SW 1271 (cell line): Measurements from ENCODE around the gene MYLK.
"Not testable (repeated sequence)": the region's sequence is repeated elsewhere in the genome, so short reads cannot be mapped to it uniquely, and the experiment has no call there.

Experiments used
- DNase-seq, 2 experiments: peaks; one replicate each; lab custom pipeline; 2025; lab: John Stamatoyannopoulos, UW

Gene MYLK

DNA sequence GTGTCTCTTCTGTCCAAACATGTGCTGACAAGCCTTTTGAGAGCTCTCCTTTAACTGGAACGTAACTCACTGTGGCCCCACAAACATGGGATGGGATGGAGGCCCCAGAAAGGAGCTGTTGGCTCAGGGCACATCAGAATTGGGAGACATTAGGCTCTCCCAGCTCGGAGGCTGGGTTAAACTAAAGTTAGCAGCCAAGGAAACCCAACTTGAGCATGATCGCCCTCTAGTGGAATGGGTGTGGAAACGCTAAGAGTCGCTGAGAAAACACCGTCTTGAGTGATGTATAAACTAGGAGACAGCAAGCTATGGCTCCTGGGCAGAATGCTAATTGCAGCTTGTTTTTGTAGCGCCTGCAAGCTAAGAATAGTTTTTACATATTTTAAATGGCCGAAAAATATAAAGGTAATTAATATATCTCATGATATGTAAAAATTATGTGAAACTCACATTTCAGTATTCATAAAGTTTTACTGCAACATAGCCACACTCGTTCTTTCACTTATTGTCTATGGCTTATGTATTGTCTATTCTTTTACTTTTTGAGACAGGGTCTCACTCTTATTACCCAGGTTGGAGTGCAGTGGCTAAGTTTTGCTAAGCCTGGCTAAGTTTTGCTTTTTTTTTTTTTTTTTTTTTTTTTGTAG is 160.5 kb downstream of the MYLK start:
- DNase-seq = peak in 1 of 2 experiments; percentile 74

DNA sequence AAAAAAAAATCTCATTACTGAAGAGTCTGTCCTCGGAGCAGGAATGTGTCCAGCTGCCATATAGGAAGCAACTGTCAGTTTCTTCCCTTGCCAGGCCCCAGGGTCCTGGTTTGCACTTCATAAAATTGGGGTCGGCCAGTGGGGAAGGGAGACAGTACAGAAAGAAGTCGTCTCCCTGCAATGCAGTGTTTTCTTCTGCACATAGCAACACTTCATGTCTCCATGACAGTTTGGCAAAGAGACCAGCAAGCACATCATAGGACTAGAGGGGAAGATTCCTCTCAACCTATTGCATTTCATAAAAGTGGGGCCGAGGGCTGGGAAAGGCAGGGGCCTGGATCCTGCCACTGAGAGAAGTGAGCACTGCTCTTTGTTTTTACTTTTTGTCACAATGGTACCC is 161.1 kb downstream of the MYLK start:
- no peak for DNase-seq

DNA sequence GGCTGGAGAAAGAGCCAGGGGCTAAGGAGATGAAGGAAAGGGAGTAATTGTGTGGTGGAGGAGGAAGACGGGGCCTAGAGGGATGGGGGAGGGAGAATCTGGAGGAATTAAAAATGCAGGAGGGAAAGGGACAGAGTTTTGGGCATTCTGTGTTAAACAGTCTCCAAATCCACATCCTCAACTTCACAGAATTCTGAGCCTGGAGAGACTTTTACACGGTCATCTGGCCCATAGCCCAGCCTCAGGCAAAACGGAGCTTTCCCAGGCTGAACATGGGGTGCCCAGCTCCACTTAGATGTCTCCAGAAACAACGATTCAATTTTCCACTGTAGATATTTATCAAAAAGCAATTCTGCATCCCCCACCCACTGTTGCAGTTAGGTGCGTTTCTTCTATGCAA is 161.7 kb downstream of the MYLK start:
- DNase-seq = no peak

DNA sequence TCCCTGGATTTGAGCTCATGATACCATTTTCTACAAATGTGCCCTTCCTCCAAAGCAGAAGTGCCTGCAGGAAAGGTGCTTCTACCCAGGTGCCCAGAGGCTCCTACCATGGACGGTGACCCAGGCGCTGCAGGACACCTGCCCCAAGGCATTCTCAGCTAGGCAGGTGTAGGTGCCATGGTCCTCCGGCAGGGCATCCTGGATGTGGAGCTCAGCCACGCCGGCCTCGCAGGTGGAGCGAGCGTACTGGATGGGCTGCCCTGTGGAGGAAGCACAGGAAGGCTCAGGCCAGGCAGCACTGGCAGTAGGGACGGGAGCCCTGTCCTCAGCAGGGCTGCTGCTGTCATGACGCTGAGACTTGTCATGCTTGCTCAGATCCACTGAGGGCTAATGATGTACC is 162.1 kb downstream of the MYLK start:
- no peak for DNase-seq

DNA sequence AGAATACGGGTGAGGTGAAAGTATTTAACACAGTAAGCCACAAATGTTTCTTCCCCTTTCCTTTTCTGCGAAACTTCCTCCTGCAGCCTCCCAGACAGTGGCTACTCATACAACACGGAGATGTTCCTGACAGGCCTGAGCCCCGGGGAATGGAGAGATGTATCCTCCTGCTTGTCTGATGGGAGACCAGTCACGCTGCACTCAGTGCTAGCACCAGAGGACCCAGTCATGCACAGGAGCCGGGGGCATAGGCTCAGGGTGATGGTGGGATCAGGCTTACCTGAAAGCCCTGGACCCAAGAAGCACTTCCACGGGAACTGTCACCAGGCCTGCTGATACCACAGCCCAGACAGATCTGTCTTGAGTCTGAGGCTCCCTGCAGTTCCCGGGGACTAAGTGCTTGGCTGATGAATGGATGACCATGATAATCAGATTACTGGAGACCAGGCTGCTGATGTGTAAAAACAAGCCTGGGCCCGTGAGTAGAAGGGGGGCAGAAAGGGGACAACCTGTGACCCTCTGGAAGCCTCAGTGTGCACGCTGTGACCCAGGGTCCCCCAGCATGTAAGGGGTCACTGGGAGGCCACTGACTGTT is 162.9 kb downstream of the MYLK start:
- DNase-seq = not testable (repeated sequence)

DNA sequence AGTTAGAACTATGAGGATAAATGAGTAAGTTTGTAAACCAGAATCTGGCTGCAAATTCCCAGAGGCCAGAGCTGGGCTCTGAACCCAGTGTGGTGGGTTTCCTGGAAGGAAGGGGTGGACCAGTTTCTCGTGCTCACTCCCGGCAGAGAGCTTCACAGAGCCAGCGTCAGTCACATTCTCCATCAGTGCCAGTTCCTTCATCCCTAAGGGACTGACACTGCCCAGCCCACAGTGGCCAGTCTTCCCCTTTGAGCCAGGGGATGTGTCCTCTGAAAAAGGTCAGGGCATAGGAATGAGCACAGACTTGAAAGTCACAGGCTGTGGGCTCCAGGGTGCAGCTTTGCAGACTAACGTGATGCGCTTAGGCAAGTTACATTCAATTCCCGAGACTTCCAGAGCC is 163.5 kb downstream of the MYLK start:
- no peak for DNase-seq

DNA sequence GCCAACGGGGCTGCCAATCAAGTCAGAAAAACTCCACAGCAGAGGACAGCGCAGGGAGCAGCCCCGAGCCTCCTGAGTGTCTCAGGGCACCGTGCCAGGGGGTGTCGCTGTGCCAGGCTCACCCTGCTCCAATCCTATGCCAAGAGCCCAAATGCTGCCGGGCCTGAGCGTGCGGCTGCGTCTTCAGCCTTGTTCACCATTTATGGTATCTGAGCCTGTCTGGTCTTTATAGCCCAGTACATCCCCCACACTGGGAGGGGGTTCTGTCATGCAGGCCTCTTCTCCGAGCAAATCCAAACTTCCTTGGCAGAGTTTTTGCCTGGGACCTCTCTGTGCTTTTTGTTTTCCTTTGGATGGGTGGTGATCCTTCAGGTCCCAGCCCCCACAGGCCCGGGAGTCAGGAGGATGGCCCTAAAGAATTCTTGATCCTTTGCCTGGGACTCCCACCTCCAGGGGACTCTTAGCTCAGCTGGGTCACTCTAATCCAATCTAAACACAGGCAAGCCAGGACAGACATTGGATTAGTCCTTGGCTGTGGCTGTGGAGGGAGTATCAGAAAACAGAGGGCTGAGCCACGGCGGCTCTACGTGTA is 164.2 kb downstream of the MYLK start:
- no peak for DNase-seq

DNA sequence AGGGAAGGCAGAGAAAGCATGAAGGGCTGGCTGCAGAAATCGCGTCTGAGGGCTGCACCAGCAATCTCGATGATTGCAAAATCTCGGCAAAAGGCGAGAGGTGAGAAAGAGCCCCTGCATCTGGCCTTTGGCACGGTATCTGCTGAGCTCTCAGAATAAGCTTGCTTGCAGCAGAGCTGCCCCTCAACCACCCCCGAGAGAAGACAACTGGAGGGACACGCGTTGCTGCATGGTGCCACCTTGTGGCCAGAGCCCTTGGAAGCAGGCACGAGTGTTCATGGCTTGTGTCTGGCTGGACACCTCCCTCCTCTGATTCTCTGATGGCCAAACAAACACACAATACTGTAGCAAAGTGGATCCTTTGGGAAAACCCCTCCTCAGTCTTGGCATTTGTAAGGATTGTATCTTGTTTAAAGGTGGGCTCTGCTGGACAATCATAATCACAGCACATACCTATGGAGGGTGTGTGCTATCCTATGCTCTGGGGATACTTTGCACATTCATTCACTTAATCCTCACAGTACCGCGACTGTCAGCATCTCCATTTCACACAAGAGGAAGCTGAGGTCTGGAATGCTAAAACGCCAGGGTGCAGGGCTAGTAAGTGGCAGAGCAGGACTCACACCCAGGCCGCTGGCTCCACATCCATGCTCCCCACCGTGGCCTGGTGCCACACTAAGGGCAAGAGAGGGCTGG is 164.9 kb downstream of the MYLK start:
- DNase-seq = peak; percentile 16 to 62

DNA sequence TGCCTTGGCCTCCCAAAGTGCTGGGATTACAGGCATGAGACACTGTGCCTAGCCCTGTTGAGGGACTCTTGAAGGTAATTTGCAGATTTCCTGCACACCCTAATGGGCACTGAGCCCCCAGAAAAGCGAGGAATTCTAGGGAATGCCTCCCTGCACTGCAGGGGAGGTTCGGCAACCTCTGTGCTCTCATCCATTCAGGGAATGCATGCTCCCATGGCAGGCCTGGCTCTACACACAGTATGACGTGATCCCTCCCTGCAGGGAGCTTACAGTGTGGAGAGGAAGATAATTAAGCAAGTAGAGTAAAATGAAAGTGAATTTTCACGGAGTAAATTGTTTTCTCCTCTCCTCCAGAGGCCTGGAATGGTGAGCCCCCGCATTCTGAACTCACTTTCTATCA is 166.0 kb downstream of the MYLK start:
- DNase-seq = no peak

DNA sequence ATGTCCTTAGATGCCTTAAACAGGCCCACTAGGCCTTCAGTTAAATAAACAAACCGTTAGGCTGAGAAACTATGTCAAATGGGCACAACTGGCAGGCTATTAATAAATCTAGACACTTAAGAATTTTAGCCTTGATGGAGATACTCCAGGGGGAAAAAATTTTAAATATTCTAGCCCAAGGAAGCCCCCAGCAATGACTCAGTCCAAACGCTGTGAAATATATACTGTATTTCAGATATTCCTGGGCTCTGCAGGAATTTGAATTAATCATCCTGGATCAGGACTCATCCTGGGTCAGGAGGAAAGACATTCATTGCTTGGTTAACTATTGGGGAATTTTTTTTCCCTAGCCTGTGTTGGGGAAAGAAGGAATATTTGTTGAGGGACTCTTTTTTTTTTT is 166.7 kb downstream of the MYLK start:
- DNase-seq = not testable (repeated sequence)

DNA sequence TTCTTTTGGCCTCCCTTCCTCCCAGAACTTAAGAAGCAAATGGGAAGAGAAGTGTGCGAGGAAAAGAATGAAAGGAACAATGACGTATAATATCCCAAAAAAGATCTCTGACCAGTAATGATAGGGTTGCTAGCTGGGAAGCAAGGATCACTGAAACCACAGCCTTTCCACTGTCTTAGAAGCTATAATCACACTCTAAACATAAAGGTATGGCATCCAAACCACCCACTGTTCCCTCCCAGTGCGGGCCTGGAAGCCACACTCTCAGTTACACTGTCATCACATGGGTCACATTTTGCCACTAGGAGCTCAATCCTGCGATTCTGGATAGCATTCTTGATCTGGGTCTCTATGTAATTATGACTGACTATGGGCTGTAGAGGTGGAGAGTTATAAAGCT is 167.7 kb downstream of the MYLK start:
- no peak for DNase-seq

DNA sequence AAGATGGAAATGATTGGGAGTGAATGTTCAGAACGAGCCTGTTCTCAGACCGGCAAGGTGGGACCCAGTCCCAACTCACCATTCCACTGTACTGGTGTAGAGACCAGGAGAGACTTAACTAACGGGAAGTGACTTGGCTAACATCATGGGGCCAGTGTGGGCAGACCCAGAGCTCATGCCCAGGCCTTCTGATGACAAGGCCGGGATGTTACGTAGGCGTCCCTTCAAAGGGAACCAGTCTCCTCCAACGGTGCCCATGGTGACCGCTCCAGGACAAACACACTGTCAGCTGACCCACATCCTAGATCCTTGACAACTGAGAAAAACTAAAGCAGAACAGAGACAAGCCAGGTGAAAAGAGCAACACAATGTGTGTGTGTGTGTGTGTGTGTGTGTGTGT is 170.9 kb downstream of the MYLK start:
- DNase-seq = no peak

DNA sequence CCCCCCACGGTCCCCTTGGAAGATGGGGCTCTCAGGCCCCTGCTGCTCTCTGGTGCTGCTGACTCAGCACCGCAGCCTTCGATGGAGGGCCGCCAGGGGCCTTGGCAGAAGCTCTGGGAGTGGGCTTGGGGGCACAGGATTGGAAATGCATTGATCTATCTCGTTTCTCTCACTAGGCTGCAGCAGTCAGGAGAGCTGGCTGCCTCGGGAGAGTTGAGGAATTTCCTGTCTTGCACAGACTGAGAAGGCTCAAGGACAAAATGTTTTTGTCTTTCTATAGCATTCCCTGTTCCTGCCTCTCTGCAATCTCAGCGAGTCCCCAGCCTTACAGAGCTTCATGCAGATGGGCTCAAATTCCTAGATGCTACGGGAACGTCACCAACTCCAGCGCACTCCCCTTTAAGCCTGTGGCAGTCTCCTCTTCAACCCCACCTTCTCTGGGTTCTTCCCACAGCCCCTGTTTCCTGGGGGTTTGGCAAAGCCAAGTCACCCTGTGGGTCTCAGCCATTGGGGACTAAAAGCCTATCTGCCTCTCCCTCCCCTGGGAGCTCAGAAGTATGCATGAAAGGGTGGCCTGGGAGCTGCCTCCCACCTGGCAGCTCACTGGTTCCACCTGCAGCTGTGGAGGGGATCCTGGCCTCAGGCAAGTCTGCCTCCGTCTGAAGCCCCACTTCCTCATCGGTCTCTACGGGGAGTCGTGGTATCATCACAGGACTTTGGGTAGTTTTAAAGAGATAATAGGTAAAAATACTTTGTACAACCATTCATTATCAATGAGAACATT is 171.9 kb downstream of the MYLK start:
- no peak for DNase-seq

DNA sequence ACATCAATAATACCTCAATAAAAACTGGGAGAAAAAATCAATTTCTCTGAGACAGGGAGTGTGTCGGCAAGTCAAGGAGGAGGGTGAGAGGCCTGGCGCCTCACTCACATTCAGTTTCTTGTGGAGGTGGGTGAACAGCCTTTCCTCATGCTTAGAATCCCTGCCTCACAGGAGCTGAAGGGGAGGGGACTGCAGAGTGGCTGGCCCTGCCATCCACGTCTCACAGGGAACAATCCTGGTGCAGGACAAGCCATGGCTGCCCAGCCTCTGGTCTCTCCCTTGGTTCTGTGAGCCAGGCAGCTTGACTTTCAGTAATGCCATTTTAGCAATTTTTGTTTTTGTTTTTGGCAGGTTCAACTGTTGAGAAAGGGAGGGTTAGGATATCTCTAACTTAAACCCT is 172.8 kb downstream of the MYLK start:
- DNase-seq = no peak

DNA sequence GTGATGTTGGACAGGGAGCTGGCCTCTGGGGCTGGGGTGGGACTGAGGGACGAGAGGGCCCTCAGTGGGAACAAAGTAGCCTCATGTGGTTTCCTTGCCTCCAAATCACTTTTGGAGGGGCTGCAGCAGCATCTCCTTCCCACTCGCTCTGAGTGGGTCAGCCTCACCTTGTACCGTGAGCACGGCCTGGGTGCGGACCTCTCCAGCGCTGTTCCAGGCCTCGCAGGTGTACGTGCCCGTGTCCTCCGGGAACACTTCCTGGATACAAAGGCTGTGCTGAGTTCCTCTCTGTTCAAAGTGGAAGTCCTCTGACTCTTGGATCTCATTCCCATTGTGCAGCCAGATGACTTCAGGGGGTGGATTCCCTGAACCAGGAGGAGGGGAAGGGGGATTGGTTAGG is 175.6 kb downstream of the MYLK start:
- DNase-seq = no peak

DNA sequence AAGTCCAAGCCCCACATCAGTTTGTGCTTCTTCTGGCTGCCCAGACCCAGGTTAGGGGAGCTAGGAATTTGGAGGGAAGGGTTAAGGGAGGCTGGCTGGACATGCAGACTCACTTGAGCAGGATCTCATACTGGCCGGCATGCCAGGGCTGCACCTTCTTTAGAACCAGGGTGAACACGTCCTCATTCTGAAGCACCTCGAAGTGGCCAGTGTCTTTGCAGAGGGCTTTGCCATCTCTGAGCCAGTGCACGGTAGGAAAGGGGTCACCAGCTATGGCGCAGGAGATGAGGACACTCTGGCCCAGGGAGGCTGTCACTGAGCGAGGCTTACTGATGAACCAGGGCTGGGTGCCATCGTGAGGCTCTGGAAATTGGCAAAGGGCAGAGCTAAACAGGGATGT is 176.5 kb downstream of the MYLK start:
- DNase-seq = not testable (repeated sequence)

DNA sequence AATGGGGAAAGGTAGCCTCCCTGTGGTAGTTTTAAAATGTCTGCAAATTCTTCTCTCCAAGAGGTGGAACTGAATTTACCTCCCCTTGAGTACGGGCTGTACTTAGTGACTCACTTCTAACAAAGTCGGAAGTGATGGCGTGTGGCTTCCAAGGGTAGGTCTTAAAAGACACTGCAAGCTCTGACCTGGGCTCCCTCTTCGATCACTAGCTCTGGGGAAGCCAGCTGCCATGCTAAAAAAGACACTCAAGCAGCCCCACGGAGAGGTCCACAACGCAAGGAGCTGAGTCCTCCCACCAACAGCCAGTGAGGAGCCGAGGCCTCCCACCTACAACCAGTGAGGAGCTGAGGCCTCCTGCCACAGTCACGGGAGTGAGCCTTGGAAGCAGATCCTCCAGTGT is 177.3 kb downstream of the MYLK start:
- no peak for DNase-seq

DNA sequence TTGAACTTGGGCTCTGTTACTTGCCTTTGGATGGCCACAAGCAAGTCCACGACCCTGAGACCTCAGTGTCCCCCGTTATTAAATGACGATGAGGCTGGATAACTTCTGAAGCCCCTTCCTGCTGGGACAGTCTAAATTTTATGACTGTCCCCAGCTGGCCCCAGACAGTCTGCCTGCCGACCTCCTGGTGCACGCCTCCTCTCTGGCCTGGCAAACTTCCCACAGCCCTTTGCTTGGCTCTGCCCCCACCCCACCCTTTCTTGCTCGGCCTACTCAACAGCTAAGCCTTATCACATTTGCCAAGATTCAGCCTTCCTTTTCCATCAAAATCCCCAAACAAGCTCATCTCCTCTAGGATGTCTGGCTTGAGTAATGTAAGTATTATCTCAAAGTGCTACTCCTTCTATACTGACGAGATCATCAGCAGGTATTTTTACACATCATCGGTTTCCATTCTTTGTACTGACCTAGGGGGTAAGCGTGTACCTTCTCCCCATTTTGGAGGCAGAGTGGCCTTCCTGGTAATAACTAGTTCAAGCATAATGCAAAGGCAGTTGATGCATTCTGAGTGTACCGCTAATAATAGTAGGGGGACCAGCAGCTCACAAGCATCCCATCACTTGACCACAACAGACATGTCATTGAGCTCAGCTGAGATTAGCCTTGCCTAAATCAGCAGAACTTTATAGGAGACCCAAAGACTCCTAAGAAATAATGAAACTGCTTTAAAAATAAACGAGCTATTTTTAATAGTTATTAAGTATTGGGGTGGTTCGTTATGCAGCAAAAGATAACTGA is 178.4 kb downstream of the MYLK start:
- DNase-seq = no peak

DNA sequence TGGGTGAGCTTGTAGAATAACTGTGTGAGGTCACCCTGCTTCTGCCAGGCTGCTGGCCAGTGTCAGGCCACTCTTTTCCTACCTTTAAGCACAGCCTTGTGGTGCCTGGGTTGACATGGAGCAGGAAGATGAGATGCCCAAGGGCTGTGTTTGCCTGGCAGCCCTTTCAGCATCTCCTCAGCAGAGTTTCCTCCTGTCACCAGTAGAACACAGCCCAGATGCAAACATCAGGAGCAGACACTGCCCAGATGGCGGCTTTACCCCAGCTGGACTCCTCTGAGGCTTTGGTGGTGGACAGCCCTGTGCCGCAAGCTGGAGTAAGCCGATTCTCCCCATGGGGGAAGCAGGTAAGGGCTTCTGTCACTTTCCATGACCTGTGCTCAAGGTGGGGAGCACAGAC is 180.5 kb downstream of the MYLK start:
- DNase-seq = not testable (repeated sequence)

DNA sequence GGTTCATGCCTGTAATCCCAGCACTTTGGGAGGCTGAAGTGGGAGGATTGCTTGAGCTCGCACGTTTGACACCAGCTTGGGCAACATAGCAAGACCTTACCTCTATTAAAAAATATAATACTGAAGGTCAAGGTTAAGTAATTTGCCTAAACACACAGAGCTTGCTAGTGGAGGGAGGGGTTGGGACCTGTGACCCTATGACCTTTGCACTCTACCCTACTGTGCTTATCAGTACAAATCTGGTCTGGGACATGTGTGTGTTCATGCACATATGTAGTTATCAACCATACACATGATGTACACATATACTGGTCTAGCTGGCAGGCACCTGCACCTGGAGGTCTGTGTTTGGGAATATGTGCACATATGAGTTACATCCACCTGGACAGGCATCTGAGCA is 181.4 kb downstream of the MYLK start:
- DNase-seq = no peak

DNA sequence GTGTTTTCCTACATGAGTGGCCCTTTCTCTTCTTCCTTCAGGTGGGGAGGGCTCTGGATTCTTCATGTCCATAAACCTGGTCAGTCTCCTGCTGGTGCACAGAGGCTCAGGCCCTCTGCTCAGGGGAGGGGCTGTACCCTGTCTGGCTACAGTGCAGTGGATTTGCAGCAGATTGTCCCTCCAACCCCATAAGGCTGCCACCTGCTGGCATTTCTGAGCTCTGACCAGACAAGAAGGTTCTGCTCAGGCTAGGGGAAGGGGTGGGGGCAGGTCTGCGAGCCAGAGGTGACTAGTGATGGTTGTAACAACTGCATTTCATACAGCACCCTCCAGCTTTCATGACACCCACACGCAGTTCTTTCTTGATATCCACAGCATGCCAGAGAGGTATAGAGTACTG is 182.1 kb downstream of the MYLK start:
- peak in 1 of 2 experiments; percentile 35 for DNase-seq
